GM21515 (cell line): ENCODE measurements around the gene CDKAL1.

ENCODE experiments used
- ATAC-seq: cut with Tn5 transposase; IDR thresholded peaks from one replicate; pipeline ENCODE4 v1.9.1; 2021; ENCODE audit not compliant: unreplicated experiment

Gene CDKAL1

GRCh38 chr6:20789162-20789561, 254.9 kb downstream of the CDKAL1 start:
- no peak for ATAC-seq

DNA sequence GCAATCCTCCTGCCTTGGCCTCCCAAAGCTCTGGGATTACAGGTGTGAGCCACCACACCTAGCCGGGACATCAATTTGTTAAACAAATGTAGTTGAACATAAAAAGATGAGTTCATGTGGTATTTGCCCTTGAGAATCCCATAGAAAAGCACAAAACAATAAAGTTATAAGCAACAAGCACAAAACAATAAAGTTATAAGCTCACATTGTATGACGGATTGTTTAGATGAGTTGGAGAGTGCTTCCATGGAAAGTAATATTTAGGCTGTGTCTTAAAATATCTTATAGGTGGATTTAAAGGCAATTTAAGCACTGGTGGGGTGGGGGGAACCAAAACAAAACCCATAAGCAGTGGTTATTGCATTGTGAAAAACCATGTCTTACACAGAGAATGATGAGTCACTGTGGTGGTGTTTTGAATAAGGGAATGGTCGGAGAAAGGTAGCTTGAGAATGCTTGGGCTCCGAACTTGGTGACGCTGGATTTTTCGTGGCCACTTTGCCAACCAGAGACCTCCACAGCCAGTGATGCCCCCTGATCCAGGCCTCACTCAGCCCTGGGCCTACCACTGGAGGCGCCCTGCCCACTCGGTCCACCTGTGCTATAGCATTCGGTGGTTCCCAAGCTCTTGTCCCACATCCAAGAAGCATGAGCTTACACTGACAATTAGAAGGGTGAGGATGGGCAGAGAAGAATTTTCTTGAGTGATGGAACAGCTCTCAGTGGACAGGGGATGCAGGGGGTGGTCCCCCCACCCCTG, 256.0 kb downstream of the CDKAL1 start:
- no peak for ATAC-seq

GRCh38 chr6:20791074-20791473, 256.8 kb downstream of the CDKAL1 start:
- ATAC-seq: no peak

- no peak for ATAC-seq
Measured at GRCh38 chr6:20791944-20792343, 257.7 kb downstream of the CDKAL1 start.

DNA sequence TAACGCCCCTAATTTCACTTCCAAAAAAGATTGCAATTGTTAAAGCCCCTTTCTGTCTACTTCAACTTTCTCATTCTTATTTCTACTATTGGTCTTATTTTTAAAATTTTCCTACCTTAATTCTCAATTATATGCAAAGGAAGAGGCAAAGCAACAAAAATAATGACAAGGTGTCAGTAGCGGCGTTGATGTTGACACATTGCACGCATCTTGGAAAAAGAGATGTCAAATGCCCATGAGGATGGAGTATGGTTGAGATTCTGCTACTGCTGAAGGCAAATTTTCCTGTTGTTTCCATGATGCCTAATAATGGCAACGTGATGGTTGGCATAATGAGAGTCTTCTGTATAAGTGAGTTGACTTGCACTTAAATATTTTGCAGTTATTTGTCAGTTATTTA, 258.9 kb downstream of the CDKAL1 start:
- ATAC-seq: no peak

DNA sequence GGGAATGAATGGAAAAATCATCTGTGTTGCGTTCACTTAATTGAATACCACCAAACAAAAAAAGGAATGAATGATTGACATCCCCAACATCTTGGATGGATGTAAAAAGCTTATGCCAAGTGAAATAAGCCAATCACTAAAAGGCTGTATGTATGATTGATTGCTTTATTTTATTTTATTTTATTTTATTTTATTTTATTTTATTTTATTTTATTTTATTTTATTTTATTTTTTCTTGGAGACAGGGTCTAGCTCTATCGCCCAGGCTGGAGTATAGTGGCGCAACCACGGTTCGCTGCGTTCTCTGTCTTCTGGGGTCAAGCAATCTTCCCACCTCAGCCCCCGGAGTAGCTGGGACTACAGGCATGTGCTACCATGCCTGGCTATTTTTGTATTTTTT, 263.3 kb downstream of the CDKAL1 start:
- no peak for ATAC-seq

GRCh38 chr6:20800229-20800628, 266.0 kb downstream of the CDKAL1 start:
- ATAC-seq: no peak

DNA sequence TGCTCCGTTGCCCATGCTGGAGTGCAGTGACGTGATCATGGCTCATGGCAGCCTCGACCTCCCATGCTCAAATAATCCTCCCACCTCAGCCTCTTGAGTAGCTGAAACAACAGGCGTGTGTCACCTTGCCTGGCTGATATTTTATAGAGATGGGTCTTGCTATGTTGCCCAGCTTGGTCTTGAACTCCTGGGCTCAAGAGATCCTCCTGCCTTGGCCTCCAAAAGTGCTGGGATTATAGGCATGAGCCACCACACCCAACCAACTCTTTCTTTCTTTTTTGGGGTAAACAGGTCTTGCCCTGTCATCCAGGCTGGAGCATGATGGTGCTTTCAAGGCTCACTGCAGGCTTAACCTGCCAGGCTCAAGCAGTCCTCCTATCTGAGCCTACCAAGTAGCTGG, 266.4 kb downstream of the CDKAL1 start:
- no peak for ATAC-seq

DNA sequence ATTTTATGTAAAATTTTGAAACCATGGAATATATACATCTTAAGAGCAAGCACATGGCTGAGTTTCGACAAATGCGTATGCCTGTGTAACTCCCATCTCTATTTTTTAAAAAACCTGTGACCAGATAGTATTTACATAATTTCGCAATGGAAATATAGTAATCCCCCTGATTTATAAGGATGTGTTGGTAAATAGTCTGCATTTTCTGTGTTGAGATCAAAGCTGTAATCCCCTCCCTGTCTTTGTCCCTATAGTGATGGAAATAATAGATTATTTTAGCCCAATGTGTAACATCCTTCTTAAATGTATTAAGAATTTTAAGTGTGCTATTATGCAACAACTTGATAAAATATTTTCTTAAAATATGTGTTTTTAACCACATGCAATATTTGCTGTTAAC, 267.3 kb downstream of the CDKAL1 start:
- ATAC-seq: no peak

- no peak for ATAC-seq
Measured at GRCh38 chr6:20802596-20802995, 268.3 kb downstream of the CDKAL1 start.

- ATAC-seq: no peak
Measured at GRCh38 chr6:20805021-20805420, 270.8 kb downstream of the CDKAL1 start.

DNA sequence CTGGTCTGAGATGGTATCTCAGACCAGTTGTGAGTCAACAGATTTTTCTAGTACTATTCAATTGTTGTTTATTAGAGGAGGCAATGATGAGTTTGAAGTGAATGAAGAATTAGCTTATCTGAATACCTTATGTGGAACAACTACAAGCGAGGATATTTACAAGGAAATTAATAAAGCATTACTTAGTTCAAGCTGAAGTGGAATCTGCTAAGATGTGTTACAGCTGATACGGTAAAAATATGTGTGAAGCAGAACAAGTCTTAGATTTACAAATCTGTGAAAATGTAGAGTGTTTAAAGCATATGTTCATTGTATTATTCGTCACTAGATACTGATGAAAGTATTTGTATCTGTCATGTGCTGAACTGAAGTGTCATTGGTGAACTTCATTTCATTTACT, 272.4 kb downstream of the CDKAL1 start:
- ATAC-seq: no peak

GRCh38 chr6:20808439-20808838, 274.2 kb downstream of the CDKAL1 start:
- ATAC-seq: no peak

DNA sequence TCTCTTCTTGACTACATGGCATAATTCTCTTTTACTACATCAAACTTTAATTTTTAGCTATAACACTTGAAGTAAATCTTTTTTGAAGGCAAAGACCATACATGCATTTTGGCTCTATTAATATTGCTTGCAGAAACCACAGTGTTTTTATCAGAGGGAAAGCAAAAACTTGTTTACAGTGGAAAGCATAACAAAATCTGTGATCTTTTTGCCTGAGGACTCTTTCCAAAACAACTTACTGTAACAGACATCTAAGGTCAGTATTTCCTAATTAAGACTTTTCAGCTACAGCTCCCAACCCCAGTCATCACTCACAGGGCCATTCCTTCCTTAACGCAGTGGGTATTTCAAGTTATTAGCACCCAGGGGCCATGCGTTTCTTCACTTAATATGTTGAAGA, 274.7 kb downstream of the CDKAL1 start:
- ATAC-seq: no peak

GRCh38 chr6:20810727-20811108, 276.5 kb downstream of the CDKAL1 start:
- no peak for ATAC-seq

DNA sequence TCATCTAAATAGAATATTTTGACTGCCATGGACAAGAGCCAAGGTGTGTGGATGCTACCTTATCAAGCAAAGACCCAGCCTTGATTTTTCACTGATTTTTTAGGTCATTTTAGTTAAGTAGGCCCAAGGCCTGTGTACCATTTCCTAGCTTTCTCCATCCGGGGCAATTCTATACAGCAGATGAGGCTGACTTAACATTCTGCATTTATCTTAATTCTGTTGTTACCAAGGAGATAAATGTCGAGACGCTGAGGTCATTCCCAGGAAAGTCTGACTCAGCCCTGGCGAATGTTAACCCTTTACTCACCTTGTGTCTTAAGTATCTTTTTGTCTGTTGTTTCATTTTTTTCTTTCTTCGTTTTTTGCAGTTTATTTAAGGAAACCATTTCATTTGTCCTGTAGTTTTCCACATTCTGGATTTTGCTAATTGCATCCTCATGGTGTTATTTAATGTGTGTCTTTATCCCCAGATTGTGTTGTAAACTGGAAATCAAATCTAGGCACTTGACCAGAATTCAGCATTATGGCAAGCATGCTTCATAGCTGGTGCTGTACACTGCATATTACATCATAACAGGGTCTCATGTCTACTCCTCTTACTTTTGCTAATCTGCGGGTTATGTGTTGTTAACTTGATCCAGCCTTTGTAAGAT, 277.0 kb downstream of the CDKAL1 start:
- ATAC-seq: no peak

GRCh38 chr6:20812776-20813175, 278.5 kb downstream of the CDKAL1 start:
- no peak for ATAC-seq

DNA sequence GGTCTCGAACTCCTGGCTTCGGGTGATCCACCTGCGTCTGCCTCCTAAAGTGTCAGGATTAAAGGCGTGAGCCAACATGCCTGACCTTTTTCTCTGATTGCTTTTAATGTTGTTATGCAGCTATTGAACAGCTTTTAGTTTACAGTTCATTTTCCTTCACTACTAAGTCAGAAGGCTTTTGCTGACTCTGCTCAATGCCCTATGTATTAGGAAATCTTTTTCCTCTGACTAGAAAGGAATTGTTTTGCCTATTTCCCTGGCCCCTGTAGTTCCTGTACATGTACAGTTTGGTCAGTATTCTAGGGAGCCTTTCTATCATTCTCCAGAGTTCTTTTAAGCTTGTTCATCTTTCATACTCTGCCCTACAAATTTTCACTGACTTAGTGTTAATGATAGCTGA, 280.2 kb downstream of the CDKAL1 start:
- no peak for ATAC-seq

DNA sequence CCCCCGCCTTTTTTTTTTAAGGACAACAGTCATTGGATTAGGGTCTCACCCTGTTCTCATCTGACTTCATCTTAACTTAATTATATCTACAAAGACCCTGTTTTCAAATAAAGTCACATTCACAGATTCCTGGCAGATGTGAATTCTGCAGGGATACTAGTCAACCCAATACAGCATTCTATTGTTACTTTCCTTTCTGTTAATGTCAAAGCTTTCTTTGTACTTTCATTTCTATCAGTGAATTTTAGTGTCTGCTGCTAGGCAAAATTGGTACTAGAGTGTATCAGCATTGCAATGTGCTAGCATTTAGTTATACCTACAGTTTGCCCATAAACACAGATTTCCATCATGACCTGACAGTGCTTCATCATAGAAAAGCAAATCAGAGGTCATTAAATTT, 281.9 kb downstream of the CDKAL1 start:
- no peak for ATAC-seq

DNA sequence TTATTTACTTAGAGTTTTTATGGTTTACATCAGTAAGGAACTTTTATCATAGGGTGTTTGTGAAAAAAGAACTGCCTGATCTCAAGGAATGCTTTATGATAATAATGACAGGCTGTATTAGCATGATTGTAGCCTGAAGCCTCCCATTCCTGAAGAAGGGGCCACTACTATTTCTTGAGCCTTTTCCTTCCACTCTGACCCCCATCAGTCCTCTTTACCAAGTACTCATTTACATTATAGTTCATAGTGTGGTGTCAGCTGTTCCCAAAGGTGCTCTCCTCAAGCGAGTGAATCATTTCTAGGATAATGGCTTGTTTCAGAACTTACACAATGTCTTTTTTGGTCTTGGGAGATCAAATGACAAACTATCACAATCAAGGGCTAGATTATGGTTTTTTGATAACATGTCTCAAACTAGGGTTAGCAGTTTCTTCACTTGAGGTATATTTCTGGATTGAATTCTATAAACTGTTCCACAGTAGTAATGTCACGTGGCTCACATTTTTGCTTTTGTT, 283.6 kb downstream of the CDKAL1 start:
- no peak for ATAC-seq

GRCh38 chr6:20819774-20820400, 285.6 kb downstream of the CDKAL1 start:
- ATAC-seq: no peak

DNA sequence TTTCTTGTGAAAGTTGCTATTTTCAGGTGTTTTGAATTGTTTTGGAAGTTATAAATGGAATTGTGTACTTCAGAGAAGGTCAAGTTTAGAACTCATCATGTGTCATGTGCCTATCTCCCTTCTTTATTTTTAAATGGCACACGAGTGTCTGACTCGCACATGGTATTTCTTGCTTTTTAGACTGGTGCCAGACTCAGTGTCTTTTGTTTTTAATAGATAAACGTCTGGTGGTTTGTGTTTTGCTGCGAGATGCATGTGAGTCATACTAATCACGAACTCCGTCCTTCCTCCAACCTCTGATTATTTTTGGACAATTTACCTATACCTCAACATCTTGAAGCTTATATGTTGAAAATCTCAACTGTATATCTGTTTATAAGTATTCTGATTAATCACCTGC, 292.1 kb downstream of the CDKAL1 start:
- ATAC-seq: no peak
